ENCODE results near the gene SLC35F5. TPM values are rescaled to one million over a fixed set of nuclear protein-coding genes. Genes with fewer than 3 reads are reported as not detected.
"Not testable (repeated sequence)": the region's sequence is repeated elsewhere in the genome, so short reads cannot be mapped to it uniquely, and the experiment has no call there.

Gene SLC35F5
- polyA plus RNA-seq, 1 donor = 49.7 TPM

- DNase-seq = peak; percentile 2
Measured at GRCh38 chr2:113755035-113755834, 1.2 kb downstream of the SLC35F5 start.

- no peak for DNase-seq
Measured at GRCh38 chr2:113754160-113754559, 2.3 kb downstream of the SLC35F5 start.

GRCh38 chr2:113750385-113750784, 6.1 kb downstream of the SLC35F5 start:
- no peak for DNase-seq

GRCh38 chr2:113741091-113741490, 15.4 kb downstream of the SLC35F5 start:
- DNase-seq = no peak

GRCh38 chr2:113739849-113740248, 16.6 kb downstream of the SLC35F5 start:
- no peak for DNase-seq

GRCh38 chr2:113734185-113734584, 22.3 kb downstream of the SLC35F5 start:
- no peak for DNase-seq

GRCh38 chr2:113724010-113724409, 32.4 kb downstream of the SLC35F5 start:
- DNase-seq = no peak

- no peak for DNase-seq
Measured at GRCh38 chr2:113723411-113723810, 33.0 kb downstream of the SLC35F5 start.

- no peak for DNase-seq
Measured at GRCh38 chr2:113720167-113720566, 36.3 kb downstream of the SLC35F5 start.

- DNase-seq = no peak
Measured at GRCh38 chr2:113716291-113716690, 40.2 kb downstream of the SLC35F5 start.

- no peak for DNase-seq
Measured at GRCh38 chr2:113712941-113713340, 43.5 kb downstream of the SLC35F5 start.

- no peak for DNase-seq
Measured at GRCh38 chr2:113711851-113712250, 44.6 kb downstream of the SLC35F5 start.

GRCh38 chr2:113709022-113709421, 47.4 kb downstream of the SLC35F5 start:
- DNase-seq = no peak

- no peak for DNase-seq
Measured at GRCh38 chr2:113707106-113707505, 49.3 kb downstream of the SLC35F5 start.

- no peak for DNase-seq
Measured at GRCh38 chr2:113705982-113706523, 50.4 kb downstream of the SLC35F5 start.

GRCh38 chr2:113704300-113704993, 52.0 kb downstream of the SLC35F5 start:
- DNase-seq = not testable (repeated sequence)

GRCh38 chr2:113703386-113704299, 52.8 kb downstream of the SLC35F5 start:
- no peak for DNase-seq

- DNase-seq = peak; percentile 11
Measured at GRCh38 chr2:113700186-113700841, 56.1 kb downstream of the SLC35F5 start.

- DNase-seq = no peak
Measured at GRCh38 chr2:113698892-113699447, 57.5 kb downstream of the SLC35F5 start.

- not testable (repeated sequence) for DNase-seq
Measured at GRCh38 chr2:113698251-113698650, 58.2 kb downstream of the SLC35F5 start.

- DNase-seq = no peak
Measured at GRCh38 chr2:113697516-113697915, 58.9 kb downstream of the SLC35F5 start.

GRCh38 chr2:113694438-113694837, 62.0 kb downstream of the SLC35F5 start:
- no peak for DNase-seq
